ENCODE data around the gene ARG1.

DNA sequence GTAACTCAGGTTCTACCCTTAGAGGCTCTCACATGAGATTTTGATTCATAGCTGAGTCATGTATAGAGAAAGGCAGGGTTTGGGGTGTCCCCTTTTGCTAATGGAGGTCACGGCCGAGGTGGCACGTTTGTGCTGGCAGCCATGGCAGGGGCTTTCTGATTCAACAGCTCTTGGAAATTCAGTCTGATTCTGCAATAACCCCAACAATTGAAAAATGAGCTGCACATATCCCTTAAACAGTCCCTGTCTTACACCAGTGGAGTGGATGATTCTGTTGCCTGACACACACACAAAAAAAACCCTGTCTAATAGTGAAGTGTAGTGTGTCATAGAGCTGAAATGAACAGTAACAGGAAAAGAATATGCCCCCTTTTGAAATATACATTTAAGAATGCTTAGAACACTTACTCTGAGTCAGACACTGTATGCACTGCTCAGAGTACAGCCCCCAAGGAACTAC, 40.4 kb upstream of the ARG1 start:
- TF ChIP-seq, protein P1, sequence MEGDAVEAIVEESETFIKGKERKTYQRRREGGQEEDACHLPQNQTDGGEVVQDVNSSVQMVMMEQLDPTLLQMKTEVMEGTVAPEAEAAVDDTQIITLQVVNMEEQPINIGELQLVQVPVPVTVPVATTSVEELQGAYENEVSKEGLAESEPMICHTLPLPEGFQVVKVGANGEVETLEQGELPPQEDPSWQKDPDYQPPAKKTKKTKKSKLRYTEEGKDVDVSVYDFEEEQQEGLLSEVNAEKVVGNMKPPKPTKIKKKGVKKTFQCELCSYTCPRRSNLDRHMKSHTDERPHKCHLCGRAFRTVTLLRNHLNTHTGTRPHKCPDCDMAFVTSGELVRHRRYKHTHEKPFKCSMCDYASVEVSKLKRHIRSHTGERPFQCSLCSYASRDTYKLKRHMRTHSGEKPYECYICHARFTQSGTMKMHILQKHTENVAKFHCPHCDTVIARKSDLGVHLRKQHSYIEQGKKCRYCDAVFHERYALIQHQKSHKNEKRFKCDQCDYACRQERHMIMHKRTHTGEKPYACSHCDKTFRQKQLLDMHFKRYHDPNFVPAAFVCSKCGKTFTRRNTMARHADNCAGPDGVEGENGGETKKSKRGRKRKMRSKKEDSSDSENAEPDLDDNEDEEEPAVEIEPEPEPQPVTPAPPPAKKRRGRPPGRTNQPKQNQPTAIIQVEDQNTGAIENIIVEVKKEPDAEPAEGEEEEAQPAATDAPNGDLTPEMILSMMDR (IDR thresholded peaks at IDR 0.05; ENCODE audit: low read depth, low read length, poor library complexity, severe bottlenecking): no peak
- no peak for TF ChIP-seq EZH2phosphoT487 (IDR thresholded peaks at IDR 0.05; ENCODE audit: borderline replicate concordance, low read length)
